SK-N-MC (cell line): ENCODE results near the gene PTTG2.

Source experiments
- EZH2 ChIP-seq: fragments of 200-600 bp; sonication (generic); IDR thresholded peaks from one replicate; pipeline ENCODE4 v1.6.1; 2017; ENCODE audit warnings: antibody characterized with exemption
- FOXP2 ChIP-seq: optimal IDR thresholded peaks from 2 replicates; pipeline ENCODE3; 2011; ENCODE audit warnings: mild to moderate bottlenecking, moderate library complexity; ENCODE audit not compliant: insufficient read depth; ENCODE audit errors: extremely low read length, control extremely low read depth
- POLR2AphosphoS5 ChIP-seq: IDR thresholded peaks from 2 replicates; pipeline ENCODE4 v1.6.1; 2012; ENCODE audit warnings: mild to moderate bottlenecking, low read depth, low read length, borderline replicate concordance

GRCh38 chr4:37953620-37954293 is 6.4 kb upstream of the PTTG2 start:
- TF ChIP-seq EZH2 (no peak), POLR2AphosphoS5 (no peak), FOXP2 (no peak)
